HL-60 (cell line): ENCODE measurements around the gene TUBGCP5.
"Not testable (repeated sequence)": the region's sequence is repeated elsewhere in the genome, so short reads cannot be mapped to it uniquely, and the experiment has no call there.

Experiments used
- DNase-seq, 2 experiments: peaks; one replicate each; pipeline ENCODE4 v3.0.0-alpha.2; 2010 to 2020; ENCODE audit warnings: low read depth in 1 of 2, low spot score in 1 of 2
- H3K27ac ChIP-seq: fragments of 250-450 bp; sonication (Bioruptor Pico); replicated peaks from 2 replicates; pipeline ENCODE4 v1.5.1; 2020; ENCODE audit warnings: mild to moderate bottlenecking, moderate library complexity
- H3K27me3 ChIP-seq: fragments of 250-450 bp; sonication (Bioruptor Pico); 2 replicates; pipeline ENCODE4 v1.5.1; 2021; ENCODE audit warnings: mild to moderate bottlenecking, moderate library complexity; ENCODE audit not compliant: insufficient read depth, poor library complexity, severe bottlenecking
- H3K4me3 ChIP-seq: replicated peaks from 2 replicates; pipeline ENCODE4 v1.5.1; 2011; ENCODE audit warnings: mild to moderate bottlenecking, control low read depth, low read length; ENCODE audit not compliant: insufficient read depth
- GABPA ChIP-seq: IDR thresholded peaks from 2 replicates; pipeline ENCODE4 v1.6.1; 2012; ENCODE audit warnings: low read depth
- POLR2AphosphoS5 ChIP-seq: IDR thresholded peaks from 2 replicates; pipeline ENCODE4 v1.6.1; 2012; ENCODE audit warnings: low read depth
- SPI1 ChIP-seq: IDR thresholded peaks from 2 replicates; pipeline ENCODE4 v1.6.1; 2012; ENCODE audit warnings: low read depth, mild to moderate bottlenecking, borderline replicate concordance
- TF ChIP-seq, protein P1 (sequence below): IDR thresholded peaks from one replicate; pipeline ENCODE4 v1.5.1; 2011; ENCODE audit warnings: low read length, control low read depth, inconsistent platforms; ENCODE audit not compliant: insufficient read depth
- TF ChIP-seq, protein P2 (sequence below): IDR thresholded peaks from 2 replicates; pipeline ENCODE4 v1.6.1; 2012; ENCODE audit warnings: low read depth; ENCODE audit not compliant: insufficient replicate concordance

TUBGCP5 gene

DNA sequence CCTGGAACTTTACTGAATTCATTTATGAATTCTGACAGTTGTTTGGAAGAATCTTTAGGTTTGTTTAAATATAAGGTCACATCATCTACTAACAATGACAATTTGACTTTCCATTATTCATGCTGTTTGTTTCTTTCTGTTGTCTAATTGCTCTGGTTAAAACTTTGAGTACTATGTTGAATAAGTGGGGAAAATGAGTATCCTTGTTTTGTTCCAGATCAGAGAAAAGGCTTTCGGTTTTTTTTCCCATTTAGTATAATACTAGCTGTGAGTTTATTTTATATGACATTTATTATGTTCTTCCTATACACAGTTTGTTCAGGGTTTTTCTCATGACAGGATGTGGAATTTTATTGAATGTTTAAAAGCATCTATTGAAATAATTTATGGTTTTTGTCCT is 11.3 kb upstream of the TUBGCP5 start:
- no peaks in the 10 kb centered on the region for H3K27me3 ChIP-seq
- no peak for DNase-seq
- H3K4me3 ChIP-seq: no peak overlapping the region
- TF ChIP-seq SPI1: no peak
- TF ChIP-seq, protein P1, sequence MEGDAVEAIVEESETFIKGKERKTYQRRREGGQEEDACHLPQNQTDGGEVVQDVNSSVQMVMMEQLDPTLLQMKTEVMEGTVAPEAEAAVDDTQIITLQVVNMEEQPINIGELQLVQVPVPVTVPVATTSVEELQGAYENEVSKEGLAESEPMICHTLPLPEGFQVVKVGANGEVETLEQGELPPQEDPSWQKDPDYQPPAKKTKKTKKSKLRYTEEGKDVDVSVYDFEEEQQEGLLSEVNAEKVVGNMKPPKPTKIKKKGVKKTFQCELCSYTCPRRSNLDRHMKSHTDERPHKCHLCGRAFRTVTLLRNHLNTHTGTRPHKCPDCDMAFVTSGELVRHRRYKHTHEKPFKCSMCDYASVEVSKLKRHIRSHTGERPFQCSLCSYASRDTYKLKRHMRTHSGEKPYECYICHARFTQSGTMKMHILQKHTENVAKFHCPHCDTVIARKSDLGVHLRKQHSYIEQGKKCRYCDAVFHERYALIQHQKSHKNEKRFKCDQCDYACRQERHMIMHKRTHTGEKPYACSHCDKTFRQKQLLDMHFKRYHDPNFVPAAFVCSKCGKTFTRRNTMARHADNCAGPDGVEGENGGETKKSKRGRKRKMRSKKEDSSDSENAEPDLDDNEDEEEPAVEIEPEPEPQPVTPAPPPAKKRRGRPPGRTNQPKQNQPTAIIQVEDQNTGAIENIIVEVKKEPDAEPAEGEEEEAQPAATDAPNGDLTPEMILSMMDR: no peak
- no peak overlapping the region for H3K27ac ChIP-seq

DNA sequence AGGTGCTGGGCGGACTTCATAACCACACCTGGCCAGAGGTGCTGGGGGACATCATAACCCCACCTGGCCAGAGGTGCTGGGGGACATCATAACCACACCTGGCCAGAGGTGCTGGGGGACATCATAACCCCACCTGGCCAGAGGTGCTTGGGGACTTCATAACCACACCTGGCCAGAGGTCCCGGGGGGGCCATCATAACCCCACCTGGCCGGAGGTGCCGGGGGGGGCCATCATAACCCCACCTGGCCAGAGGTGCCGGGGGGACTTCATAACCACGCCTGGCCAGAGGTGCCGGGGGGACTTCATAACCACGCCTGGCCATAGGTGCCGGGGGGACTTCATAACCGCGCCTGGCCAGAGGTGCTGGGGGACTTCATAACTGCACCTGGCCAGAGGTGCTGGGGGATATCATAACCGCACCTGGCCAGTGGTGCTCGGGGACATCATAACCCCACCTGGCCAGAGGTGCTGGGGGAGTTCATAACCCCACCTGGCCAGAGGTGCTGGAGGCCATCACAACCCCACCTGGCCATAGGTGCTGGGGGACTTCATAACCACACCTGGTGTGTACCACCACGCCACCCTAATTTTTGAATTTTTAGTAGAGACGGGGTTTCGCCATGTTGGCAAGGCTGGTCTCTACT is 10.7 kb upstream of the TUBGCP5 start:
- H3K27me3 ChIP-seq: no peaks in the 10 kb centered on the region
- DNase-seq: no peak
- H3K27ac ChIP-seq: no peak overlapping the region
- H3K4me3 ChIP-seq: no peak overlapping the region
- no peak for TF ChIP-seq SPI1
- TF ChIP-seq, protein P1: no peak
- no peak for TF ChIP-seq POLR2AphosphoS5
- no peak for TF ChIP-seq GABPA
- TF ChIP-seq, protein P2, sequence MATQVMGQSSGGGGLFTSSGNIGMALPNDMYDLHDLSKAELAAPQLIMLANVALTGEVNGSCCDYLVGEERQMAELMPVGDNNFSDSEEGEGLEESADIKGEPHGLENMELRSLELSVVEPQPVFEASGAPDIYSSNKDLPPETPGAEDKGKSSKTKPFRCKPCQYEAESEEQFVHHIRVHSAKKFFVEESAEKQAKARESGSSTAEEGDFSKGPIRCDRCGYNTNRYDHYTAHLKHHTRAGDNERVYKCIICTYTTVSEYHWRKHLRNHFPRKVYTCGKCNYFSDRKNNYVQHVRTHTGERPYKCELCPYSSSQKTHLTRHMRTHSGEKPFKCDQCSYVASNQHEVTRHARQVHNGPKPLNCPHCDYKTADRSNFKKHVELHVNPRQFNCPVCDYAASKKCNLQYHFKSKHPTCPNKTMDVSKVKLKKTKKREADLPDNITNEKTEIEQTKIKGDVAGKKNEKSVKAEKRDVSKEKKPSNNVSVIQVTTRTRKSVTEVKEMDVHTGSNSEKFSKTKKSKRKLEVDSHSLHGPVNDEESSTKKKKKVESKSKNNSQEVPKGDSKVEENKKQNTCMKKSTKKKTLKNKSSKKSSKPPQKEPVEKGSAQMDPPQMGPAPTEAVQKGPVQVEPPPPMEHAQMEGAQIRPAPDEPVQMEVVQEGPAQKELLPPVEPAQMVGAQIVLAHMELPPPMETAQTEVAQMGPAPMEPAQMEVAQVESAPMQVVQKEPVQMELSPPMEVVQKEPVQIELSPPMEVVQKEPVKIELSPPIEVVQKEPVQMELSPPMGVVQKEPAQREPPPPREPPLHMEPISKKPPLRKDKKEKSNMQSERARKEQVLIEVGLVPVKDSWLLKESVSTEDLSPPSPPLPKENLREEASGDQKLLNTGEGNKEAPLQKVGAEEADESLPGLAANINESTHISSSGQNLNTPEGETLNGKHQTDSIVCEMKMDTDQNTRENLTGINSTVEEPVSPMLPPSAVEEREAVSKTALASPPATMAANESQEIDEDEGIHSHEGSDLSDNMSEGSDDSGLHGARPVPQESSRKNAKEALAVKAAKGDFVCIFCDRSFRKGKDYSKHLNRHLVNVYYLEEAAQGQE: no peak

DNA sequence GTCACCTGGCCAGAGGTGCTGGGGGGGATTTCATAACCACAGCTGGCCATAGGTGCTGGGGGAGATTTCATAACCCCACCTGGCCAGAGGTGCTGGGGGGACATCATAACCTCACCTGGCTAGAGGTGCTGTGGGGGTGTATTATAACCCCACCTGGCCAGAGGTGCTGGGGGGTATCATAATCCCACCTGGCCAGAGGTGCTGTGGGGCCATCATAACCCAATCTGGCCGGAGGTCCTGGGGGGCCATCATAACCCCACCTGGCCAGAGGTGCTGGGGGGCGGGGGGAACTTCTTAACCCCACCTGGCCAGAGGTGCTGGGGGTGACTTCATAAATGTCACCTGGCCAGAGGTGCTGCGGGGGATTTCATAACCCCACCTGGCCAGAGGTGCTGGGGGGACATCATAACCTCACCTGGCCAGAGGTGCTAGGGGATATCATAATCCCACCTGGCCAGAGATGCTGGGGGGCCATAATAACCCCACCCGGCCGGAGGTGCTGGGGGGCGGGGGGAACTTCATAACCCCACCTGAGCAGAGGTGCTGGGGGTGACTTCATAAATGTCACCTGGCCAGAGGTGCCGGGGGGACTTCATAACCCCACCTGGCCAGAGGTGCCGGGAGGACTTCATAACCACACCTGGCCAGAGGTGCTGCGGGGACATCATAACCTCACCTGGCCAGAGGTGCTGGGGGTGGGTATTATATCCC is 9.4 kb upstream of the TUBGCP5 start:
- H3K4me3 ChIP-seq, H3K27ac ChIP-seq, DNase-seq, H3K27me3 ChIP-seq: not testable (repeated sequence)

DNA sequence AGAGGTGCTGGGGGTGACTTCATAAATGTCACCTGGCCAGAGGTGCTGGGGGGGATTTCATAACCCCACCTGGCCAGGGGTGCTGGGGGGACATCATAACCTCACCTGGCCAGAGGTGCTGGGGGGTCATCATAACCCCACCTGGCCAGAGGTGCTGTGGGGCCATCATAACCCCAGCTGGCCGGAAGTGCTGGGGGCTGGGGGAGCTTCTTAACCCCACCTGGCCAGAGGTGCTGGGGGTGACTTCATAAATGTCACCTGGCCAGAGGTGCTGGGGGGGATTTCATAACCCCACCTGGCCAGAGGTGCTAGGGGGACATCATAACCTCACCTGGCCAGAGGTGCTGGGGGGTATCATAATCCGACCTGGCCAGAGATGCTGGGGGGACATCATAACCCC is 4.6 kb upstream of the TUBGCP5 start:
- not testable (repeated sequence) for DNase-seq, H3K27me3 ChIP-seq, H3K4me3 ChIP-seq, H3K27ac ChIP-seq

DNA sequence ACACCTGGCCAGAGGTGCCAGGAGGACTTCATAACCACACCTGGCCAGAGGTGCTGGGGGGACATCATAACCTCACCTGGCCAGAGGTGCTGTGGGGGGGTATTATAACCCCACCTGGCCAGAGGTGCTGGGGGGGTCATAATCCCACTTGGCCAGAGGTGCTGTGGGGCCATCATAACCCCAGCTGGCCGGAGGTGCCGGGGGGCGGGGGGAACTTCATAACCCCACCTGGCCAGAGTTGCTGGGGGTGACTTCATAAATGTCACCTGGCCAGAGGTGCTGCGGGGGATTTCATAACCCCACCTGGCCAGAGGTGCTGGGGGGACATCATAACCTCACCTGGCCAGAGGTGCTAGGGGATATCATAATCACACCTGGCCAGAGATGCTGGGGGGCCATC is 4.2 kb upstream of the TUBGCP5 start:
- H3K27me3 ChIP-seq, H3K4me3 ChIP-seq, H3K27ac ChIP-seq, DNase-seq: not testable (repeated sequence)

DNA sequence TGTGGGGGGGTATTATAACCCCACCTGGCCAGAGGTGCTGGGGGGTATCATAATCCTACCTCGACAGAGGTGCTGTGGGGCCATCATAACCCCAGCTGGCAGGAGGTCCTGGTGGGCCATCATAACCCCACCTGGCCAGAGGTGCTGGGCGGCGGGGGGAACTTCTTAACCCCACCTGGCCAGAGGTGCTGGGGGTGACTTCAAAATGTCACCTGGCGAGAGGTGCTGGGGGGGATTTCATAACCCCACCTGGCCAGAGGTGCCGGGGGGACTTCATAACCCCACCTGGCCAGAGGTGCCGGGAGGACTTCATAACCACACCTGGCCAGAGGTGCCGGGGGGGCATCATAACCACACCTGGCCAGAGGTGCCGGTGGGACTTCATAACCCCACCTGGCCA is 2.4 kb upstream of the TUBGCP5 start:
- not testable (repeated sequence) for H3K27ac ChIP-seq, H3K4me3 ChIP-seq, H3K27me3 ChIP-seq, DNase-seq

DNA sequence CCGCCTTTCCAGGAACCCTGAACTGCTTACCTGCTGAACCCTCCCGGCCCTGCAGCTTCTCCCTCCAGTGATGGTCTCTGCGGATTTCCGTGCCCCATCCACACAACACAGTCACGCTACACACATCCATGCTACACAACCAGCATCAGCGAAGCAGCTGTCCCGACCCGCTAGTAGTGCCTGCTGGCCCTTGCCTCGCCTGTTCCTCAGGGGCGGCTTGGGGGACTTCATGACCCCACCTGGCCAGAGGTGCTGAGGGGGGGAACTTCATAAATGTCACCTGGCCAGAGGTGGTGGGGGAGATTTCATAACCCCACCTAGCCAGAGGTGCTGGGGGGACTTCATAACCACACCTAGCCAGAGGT is 530 bp upstream of the TUBGCP5 start:
- TF ChIP-seq, protein P2: no peak
- TF ChIP-seq GABPA (no peak), POLR2AphosphoS5 (no peak), SPI1 (no peak)
- TF ChIP-seq, protein P1: no peak
- H3K4me3 ChIP-seq: peak overlapping the region; percentile 66
- H3K27ac ChIP-seq: peak overlapping the region; percentile 91
- no peaks in the 10 kb centered on the region for H3K27me3 ChIP-seq
- no peak for DNase-seq
